ENCODE data around the gene MTG2. TPM values are rescaled to one million over a fixed set of nuclear protein-coding genes. Genes with fewer than 3 reads are reported as not detected.

Gene MTG2
- total and polyA plus RNA-seq, 2 of the 4 experiments (the other 2 are of a cell fraction): 11.5 to 25.2 TPM

DNA sequence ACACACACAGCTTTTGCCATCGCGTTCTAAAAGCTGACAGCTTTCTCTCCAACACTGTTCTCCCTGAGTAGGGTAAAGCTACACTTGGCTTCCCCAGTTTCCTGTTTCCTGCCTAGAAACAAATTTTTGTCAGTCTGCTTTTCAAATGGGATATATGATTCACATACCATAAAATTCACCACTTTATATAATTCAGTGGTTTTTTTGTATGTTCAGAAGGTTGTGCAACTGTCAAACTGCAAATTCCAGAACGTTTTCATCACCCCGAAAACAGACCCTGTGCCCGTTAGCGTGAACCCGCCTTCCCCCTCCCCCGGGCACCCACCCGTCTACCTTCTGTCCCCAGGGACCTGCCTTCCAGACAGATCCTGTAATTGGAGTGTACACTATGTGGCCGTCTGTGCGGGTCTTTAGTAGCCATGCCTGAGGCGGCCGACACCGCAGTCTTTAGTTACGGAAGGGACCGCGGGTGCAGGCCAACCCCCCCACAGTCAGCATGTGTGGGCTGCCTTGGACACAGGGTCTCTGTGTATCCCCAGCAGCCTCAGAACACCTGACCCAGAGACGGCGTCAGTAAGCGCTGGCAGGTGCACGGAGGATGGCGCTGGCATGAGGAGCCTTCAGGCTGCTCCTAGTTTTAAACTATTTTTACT is 20.7 kb downstream of the MTG2 start:
- H3K4me3 ChIP-seq (ENCODE audit: insufficient read depth, low read depth, low read length): no peak overlapping the region
- H3K56ac ChIP-seq (ENCODE audit: extremely low read depth, insufficient read depth, low read length): no peak overlapping the region
- BruUV-seq (replicated peaks): no TSS peak
- no peak overlapping the region for H3K27ac ChIP-seq (ENCODE audit: insufficient read depth, low read length)
- no peaks in the 10 kb centered on the region for H3K4me1 ChIP-seq (ENCODE audit: control insufficient read depth, insufficient read depth, low read length)
- intact Hi-C loops (cut with micrococcal nuclease): no loop called here
- no peak for ATAC-seq (ENCODE audit: low read depth)
- no peak for DNase-seq
- H2BK20ac ChIP-seq (ENCODE audit: low read depth, low read length): no peak overlapping the region
- no peaks in the 10 kb centered on the region for H3K9me1 ChIP-seq (ENCODE audit: insufficient read depth, low read length)
- H2BK120ac ChIP-seq (ENCODE audit: low read depth, low read length): no peak overlapping the region
- no peak overlapping the region for H2BK5ac ChIP-seq (ENCODE audit: low read depth, low read length, poor library complexity, severe bottlenecking)
- no peaks in the 10 kb centered on the region for H3K27me3 ChIP-seq (ENCODE audit: control insufficient read depth, insufficient read depth, low read length)
- H4K8ac ChIP-seq (ENCODE audit: low read depth in 2 of 2, low read length in 2 of 2): no peak overlapping the region
- no peaks in the 10 kb centered on the region; a peak in 2 of 4 replicates for H3K79me1 ChIP-seq (ENCODE audit: low read depth in 1 of 2, low read length in 2 of 2)
- peaks cover 4% of the 10 kb centered on the region; the same call in 1 of the 2 replicates for H4K20me1 ChIP-seq (ENCODE audit: insufficient read depth, low read length)
- H3K23ac ChIP-seq (ENCODE audit: low read depth, low read length): no peak overlapping the region
- POLR2A ChIA-PET (ENCODE audit: unreplicated experiment): no interaction called here
- CTCF ChIA-PET: no interaction called here
- peaks cover 32% of the 10 kb centered on the region for H3K36me3 ChIP-seq (ENCODE audit: control insufficient read depth, insufficient read depth, low read length)
- in situ Hi-C loops (cut with MboI; ENCODE audit: low sequenced_read_pairs): no loop called here
- no peak overlapping the region for H3K4ac ChIP-seq (ENCODE audit: low read depth, low read length)
- no peak overlapping the region for H2AFZ ChIP-seq (replicated peaks; ENCODE audit: low read length, poor library complexity)
- H2AK9ac ChIP-seq (replicated peaks; ENCODE audit: low read depth, low read length, poor library complexity): no peak overlapping the region
- no peak overlapping the region for H2AK5ac ChIP-seq (ENCODE audit: low read depth, low read length)
- 80% methylated on average over 9 of the region's 22 CpGs; no CpG with 5 or more reads in 1 of the 2 experiments for WGBS, 2 experiments (ENCODE audit: extremely low coverage in 2 of 2, insufficient read length in 1 of 2)
- H3K14ac ChIP-seq (replicated peaks; ENCODE audit: low read depth, low read length): no peak overlapping the region
- dilution Hi-C loops (cut with HindIII; ENCODE audit: low sequenced_read_pairs, unreplicated experiment): no loop called here
- no peak overlapping the region for H2BK15ac ChIP-seq (ENCODE audit: low read depth, low read length)
- 0 out of 2 replicates have a peak, but pooled peaks have one; percentile 7 for TF ChIP-seq CEBPB (IDR thresholded peaks at IDR 0.05; ENCODE audit: low read depth, low read length)
- TF ChIP-seq POLR2A (IDR thresholded peaks at IDR 0.05; ENCODE audit: low read depth, low read length): no peak
- no peak overlapping the region for H3K4me2 ChIP-seq (ENCODE audit: low read depth, low read length)
- no peaks in the 10 kb centered on the region for H3K9me3 ChIP-seq (ENCODE audit: control insufficient read depth, insufficient read depth, low read length)
- no peak overlapping the region for H4K5ac ChIP-seq (ENCODE audit: low read depth, low read length)
- H3K18ac ChIP-seq (ENCODE audit: low read depth, low read length): no peak overlapping the region
- H4K91ac ChIP-seq (ENCODE audit: insufficient read depth, low read depth, low read length): no peak overlapping the region
- no peak overlapping the region for H3K9ac ChIP-seq (ENCODE audit: low read depth, low read length)

Data from IMR-90 (cell line).